ENCODE results near the gene OR6S1.

OR6S1 gene

GRCh38 chr14:20627346-20628027 lies 14.0 kb downstream of the OR6S1 start:
- H2BK5ac ChIP-seq (ENCODE audit: low read depth, low read length, poor library complexity), result no peak overlapping the region
- no peak overlapping the region for H2AFZ ChIP-seq (ENCODE audit: insufficient read depth, low read length, poor library complexity)
- WGBS (ENCODE audit: extremely low coverage, insufficient coverage, insufficient read length), result no CpG with 5 or more reads among the region's 5 CpGs
- no peak overlapping the region for H4K12ac ChIP-seq (ENCODE audit: low read depth, low read length)
- H3K4me2 ChIP-seq (ENCODE audit: low read length), result no peak overlapping the region
- H4K91ac ChIP-seq (ENCODE audit: low read depth, low read length), result no peak overlapping the region
- DNase-seq, result peak in 1 of 2 donors; percentile 9
- no peak overlapping the region for H2AK5ac ChIP-seq (ENCODE audit: low read length)
- H3K27ac ChIP-seq (ENCODE audit: low read depth, low read length), result no peak overlapping the region
- H2BK12ac ChIP-seq (ENCODE audit: low read length), result no peak overlapping the region
- H3K79me1 ChIP-seq (ENCODE audit: low read length), result no peaks in the 10 kb centered on the region
- no peak overlapping the region for H3K14ac ChIP-seq (ENCODE audit: low read length)
- H3K18ac ChIP-seq (ENCODE audit: low read length), result no peak overlapping the region
- peaks cover 11 to 15% of the 10 kb centered on the region in 2 experiments for H3K4me1 ChIP-seq (ENCODE audit: control insufficient read depth in 1 of 2, insufficient read depth in 2 of 2, low read length in 2 of 2)
- no peak overlapping the region for H3K23ac ChIP-seq (ENCODE audit: low read length)
- H4K8ac ChIP-seq (ENCODE audit: low read depth, low read length), result no peak overlapping the region
- H3K27me3 ChIP-seq (ENCODE audit: insufficient read depth, low read length), result no peaks in the 10 kb centered on the region
- no peaks in the 10 kb centered on the region for H3K9me3 ChIP-seq (ENCODE audit: insufficient read depth, low read depth, low read length)
- no peaks in the 10 kb centered on the region for H3K79me2 ChIP-seq (ENCODE audit: control insufficient read depth, insufficient read depth, low read length, poor library complexity)
- no peaks in the 10 kb centered on the region for H3K36me3 ChIP-seq (ENCODE audit: control insufficient read depth in 1 of 2, insufficient read depth in 2 of 2, low read length in 2 of 2)
- no peak overlapping the region for H3K9ac ChIP-seq (ENCODE audit: low read length)
- H3K4ac ChIP-seq (ENCODE audit: low read depth, low read length), result no peak overlapping the region
- H2BK120ac ChIP-seq (ENCODE audit: insufficient read depth, low read length, poor library complexity), result no peak overlapping the region
- no peak overlapping the region for H3K4me3 ChIP-seq (ENCODE audit: low read depth, low read length)

DNA sequence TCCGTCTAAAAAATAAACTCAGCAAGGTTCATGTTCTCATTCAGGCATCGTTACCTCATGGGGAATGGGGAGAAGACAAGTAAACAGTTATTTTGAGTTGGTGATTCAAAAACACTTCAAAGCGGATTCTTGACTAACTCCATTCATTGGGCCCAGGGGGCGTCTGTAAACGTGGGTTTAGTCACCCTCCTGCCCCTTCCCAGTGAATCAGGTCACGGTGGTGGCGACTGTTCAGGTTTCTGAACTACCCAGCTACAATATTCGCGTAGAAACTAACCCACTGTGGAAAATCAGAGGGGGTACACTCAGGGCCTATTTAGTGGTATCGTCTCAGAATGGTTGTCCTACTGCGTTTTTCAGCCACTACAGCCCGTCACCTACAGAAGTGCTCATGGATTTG lies 15.2 kb downstream of the OR6S1 start:
- Histone ChIP-seq H3K4me3 (ENCODE audit: low read depth, low read length) (no peak overlapping the region), H2BK5ac (ENCODE audit: low read depth, low read length, poor library complexity) (no peak overlapping the region), H3K9ac (ENCODE audit: low read length) (no peak overlapping the region), H3K4ac (ENCODE audit: low read depth, low read length) (no peak overlapping the region), H4K91ac (ENCODE audit: low read depth, low read length) (no peak overlapping the region), H2BK12ac (ENCODE audit: low read length) (no peak overlapping the region), H3K18ac (ENCODE audit: low read length) (no peak overlapping the region), H3K4me2 (ENCODE audit: low read length) (peak overlapping the region; percentile 78), H2AK5ac (ENCODE audit: low read length) (no peak overlapping the region), H3K27ac (ENCODE audit: low read depth, low read length) (no peak overlapping the region), H3K79me1 (ENCODE audit: low read length) (no peaks in the 10 kb centered on the region), H3K23ac (ENCODE audit: low read length) (no peak overlapping the region), H2AFZ (ENCODE audit: insufficient read depth, low read length, poor library complexity) (no peak overlapping the region), H3K4me1 (ENCODE audit: control insufficient read depth in 1 of 2, insufficient read depth in 2 of 2, low read length in 2 of 2) (peaks cover 10 to 14% of the 10 kb centered on the region in 2 experiments), H3K36me3 (ENCODE audit: control insufficient read depth in 1 of 2, insufficient read depth in 2 of 2, low read length in 2 of 2) (no peaks in the 10 kb centered on the region), H4K8ac (ENCODE audit: low read depth, low read length) (no peak overlapping the region), H2BK120ac (ENCODE audit: insufficient read depth, low read length, poor library complexity) (no peak overlapping the region), H4K12ac (ENCODE audit: low read depth, low read length) (no peak overlapping the region), H3K27me3 (ENCODE audit: insufficient read depth, low read length) (no peaks in the 10 kb centered on the region), H3K14ac (ENCODE audit: low read length) (no peak overlapping the region), H3K9me3 (ENCODE audit: insufficient read depth, low read depth, low read length) (no peaks in the 10 kb centered on the region), H3K79me2 (ENCODE audit: control insufficient read depth, insufficient read depth, low read length, poor library complexity) (no peaks in the 10 kb centered on the region)
- no CpG with 5 or more reads among the region's 12 CpGs for WGBS (ENCODE audit: extremely low coverage, insufficient coverage, insufficient read length)
- DNase-seq, result no peak

DNA sequence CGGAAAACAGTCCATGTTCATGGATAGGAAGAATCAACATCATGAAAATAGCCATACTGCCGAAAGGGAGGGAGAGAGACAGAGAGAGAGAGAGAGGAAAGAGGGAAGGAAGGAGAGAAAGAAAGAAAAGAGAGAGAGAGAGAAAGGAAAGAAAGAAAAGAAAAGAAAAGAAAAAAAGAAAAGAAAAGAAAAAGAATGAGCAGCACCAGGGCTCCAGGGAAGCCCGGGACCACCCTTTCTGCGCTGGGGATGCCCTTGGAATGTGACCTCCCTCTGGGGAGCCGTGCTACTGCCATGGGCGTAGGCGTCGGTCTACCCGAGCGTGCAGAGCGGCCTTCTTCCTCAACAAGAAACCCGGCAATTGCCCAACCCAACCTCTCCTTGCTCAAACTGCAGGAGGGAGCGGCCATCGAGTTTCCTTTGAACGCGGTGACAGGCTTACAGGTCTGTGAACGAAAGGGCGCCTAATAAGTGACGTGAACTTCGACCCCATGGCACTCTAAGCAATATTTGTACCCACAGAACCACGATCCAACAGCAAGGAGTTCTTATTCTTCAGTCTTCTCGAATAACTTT lies 16.9 kb downstream of the OR6S1 start:
- DNase-seq, result peak; percentile 44 to 73
- no peak overlapping the region for H2BK5ac ChIP-seq (ENCODE audit: low read depth, low read length, poor library complexity)
- H3K4me2 ChIP-seq (ENCODE audit: low read length), result peak overlapping the region; percentile 78
- no peaks in the 10 kb centered on the region for H3K9me3 ChIP-seq (ENCODE audit: insufficient read depth, low read depth, low read length)
- H3K4me1 ChIP-seq (ENCODE audit: control insufficient read depth in 1 of 2, insufficient read depth in 2 of 2, low read length in 2 of 2), result peaks cover 10 to 14% of the 10 kb centered on the region in 2 experiments
- H2AFZ ChIP-seq (ENCODE audit: insufficient read depth, low read length, poor library complexity), result no peak overlapping the region
- no peak overlapping the region for H2BK12ac ChIP-seq (ENCODE audit: low read length)
- H4K91ac ChIP-seq (ENCODE audit: low read depth, low read length), result no peak overlapping the region
- H3K79me2 ChIP-seq (ENCODE audit: control insufficient read depth, insufficient read depth, low read length, poor library complexity), result no peaks in the 10 kb centered on the region
- H2AK5ac ChIP-seq (ENCODE audit: low read length), result no peak overlapping the region
- H4K12ac ChIP-seq (ENCODE audit: low read depth, low read length), result no peak overlapping the region
- H3K14ac ChIP-seq (ENCODE audit: low read length), result no peak overlapping the region
- no CpG with 5 or more reads among the region's 22 CpGs for WGBS (ENCODE audit: extremely low coverage, insufficient coverage, insufficient read length)
- H3K23ac ChIP-seq (ENCODE audit: low read length), result no peak overlapping the region
- no peak overlapping the region for H4K8ac ChIP-seq (ENCODE audit: low read depth, low read length)
- H3K9ac ChIP-seq (ENCODE audit: low read length), result no peak overlapping the region
- H2BK120ac ChIP-seq (ENCODE audit: insufficient read depth, low read length, poor library complexity), result no peak overlapping the region
- H3K36me3 ChIP-seq (ENCODE audit: control insufficient read depth in 1 of 2, insufficient read depth in 2 of 2, low read length in 2 of 2), result no peaks in the 10 kb centered on the region
- no peak overlapping the region for H3K4ac ChIP-seq (ENCODE audit: low read depth, low read length)
- no peak overlapping the region for H3K27ac ChIP-seq (ENCODE audit: low read depth, low read length)
- no peaks in the 10 kb centered on the region for H3K27me3 ChIP-seq (ENCODE audit: insufficient read depth, low read length)
- H3K4me3 ChIP-seq (ENCODE audit: low read depth, low read length), result peak overlapping the region; percentile 11
- H3K79me1 ChIP-seq (ENCODE audit: low read length), result no peaks in the 10 kb centered on the region
- H3K18ac ChIP-seq (ENCODE audit: low read length), result no peak overlapping the region

DNA sequence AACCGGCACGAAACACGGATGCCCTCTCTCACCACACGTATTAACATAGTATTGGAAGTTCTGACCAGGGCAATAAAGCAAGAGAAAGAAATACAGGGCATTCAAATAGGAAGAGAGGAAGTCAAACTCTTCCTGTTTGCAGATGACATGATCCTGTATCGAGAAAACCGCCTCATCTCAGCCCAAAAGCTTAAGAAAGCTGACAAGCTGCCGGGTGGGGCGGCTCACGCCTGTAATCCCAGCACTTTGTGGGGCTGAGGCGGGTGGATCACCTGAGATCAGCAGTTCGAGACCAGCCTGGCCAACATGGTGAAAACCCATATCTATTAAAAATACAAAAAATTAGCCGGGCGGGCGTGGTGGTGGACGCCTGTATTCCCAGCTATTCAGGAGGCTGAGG lies 17.7 kb downstream of the OR6S1 start:
- no peaks in the 10 kb centered on the region for H3K79me1 ChIP-seq (ENCODE audit: low read length)
- H2BK12ac ChIP-seq (ENCODE audit: low read length), result no peak overlapping the region
- H3K18ac ChIP-seq (ENCODE audit: low read length), result no peak overlapping the region
- no peaks in the 10 kb centered on the region for H3K36me3 ChIP-seq (ENCODE audit: control insufficient read depth in 1 of 2, insufficient read depth in 2 of 2, low read length in 2 of 2)
- no peak overlapping the region for H3K27ac ChIP-seq (ENCODE audit: low read depth, low read length)
- H2AFZ ChIP-seq (ENCODE audit: insufficient read depth, low read length, poor library complexity), result no peak overlapping the region
- no peak overlapping the region for H4K12ac ChIP-seq (ENCODE audit: low read depth, low read length)
- H3K4me2 ChIP-seq (ENCODE audit: low read length), result no peak overlapping the region
- no peak overlapping the region for H3K4me3 ChIP-seq (ENCODE audit: low read depth, low read length)
- no peak for DNase-seq
- H3K4ac ChIP-seq (ENCODE audit: low read depth, low read length), result no peak overlapping the region
- no peak overlapping the region for H3K14ac ChIP-seq (ENCODE audit: low read length)
- no CpG with 5 or more reads among the region's 15 CpGs for WGBS (ENCODE audit: extremely low coverage, insufficient coverage, insufficient read length)
- H2AK5ac ChIP-seq (ENCODE audit: low read length), result no peak overlapping the region
- H2BK120ac ChIP-seq (ENCODE audit: insufficient read depth, low read length, poor library complexity), result no peak overlapping the region
- no peaks in the 10 kb centered on the region for H3K27me3 ChIP-seq (ENCODE audit: insufficient read depth, low read length)
- no peak overlapping the region for H3K9ac ChIP-seq (ENCODE audit: low read length)
- no peaks in the 10 kb centered on the region for H3K9me3 ChIP-seq (ENCODE audit: insufficient read depth, low read depth, low read length)
- no peak overlapping the region for H3K23ac ChIP-seq (ENCODE audit: low read length)
- no peaks in the 10 kb centered on the region for H3K79me2 ChIP-seq (ENCODE audit: control insufficient read depth, insufficient read depth, low read length, poor library complexity)
- H4K91ac ChIP-seq (ENCODE audit: low read depth, low read length), result no peak overlapping the region
- H3K4me1 ChIP-seq (ENCODE audit: control insufficient read depth in 1 of 2, insufficient read depth in 2 of 2, low read length in 2 of 2), result peaks cover 10 to 14% of the 10 kb centered on the region in 2 experiments
- H2BK5ac ChIP-seq (ENCODE audit: low read depth, low read length, poor library complexity), result no peak overlapping the region
- no peak overlapping the region for H4K8ac ChIP-seq (ENCODE audit: low read depth, low read length)
